HCT116 (cell line): ENCODE results near the gene CDC42SE1. TPM values are rescaled to one million over a fixed set of nuclear protein-coding genes. Genes with fewer than 3 reads are reported as not detected.
A peak's percentile ranks its signal among the peaks of the same experiment; 100 is the strongest.

Source experiments
- ATAC-seq: fragments of 200-7000 bp; cut with Tn5 transposase; 2 replicates; pipeline ENCODE4 v1.9.1; 2020; ENCODE audit warnings: mild to moderate bottlenecking, moderate library complexity
- BruUV-seq: library from RNA; stranded (reverse); fragments of 400-500 nt; replicated peaks from 2 replicates; lab custom pipeline; 2021; lab: Mats Ljungman, UMichigan
- CTCF ChIA-PET: fragments of 300-600 bp; sonication (Branson Sonifier 250); formaldehyde crosslinking; loops from one replicate; lab custom pipeline; 2021; ENCODE audit warnings: antibody characterized with exemption; lab: Charles Lee
- POLR2A ChIA-PET: fragments of 300-600, 350-600 bp; sonication (Branson Sonifier 250); formaldehyde crosslinking; loops from one replicate; lab custom pipeline; 2021; ENCODE audit warnings: antibody characterized with exemption; lab: Charles Lee
- RAD21 ChIA-PET, 2 experiments: fragments of 300-600 bp; sonication (Branson Sonifier 250); formaldehyde crosslinking; loops; one replicate each; lab custom pipeline; 2023; ENCODE audit warnings: low total read pairs in 2 of 2; ENCODE audit not compliant: uncharacterized antibody in 2 of 2, unreplicated experiment in 2 of 2, low non-redundant PET in 1 of 2; lab: Charles Lee
- DNase-seq: peaks from one replicate; pipeline ENCODE4 v3.0.0-alpha.2; 2010; ENCODE audit warnings: low read depth, low spot score
- H2AFZ ChIP-seq: fragments of 200-600 bp; shearing (Covaris generic), sonication (generic); 2 replicates; pipeline ENCODE4 v1.6.1; 2017; ENCODE audit warnings: low read depth, mixed run types, mixed read lengths, antibody characterized with exemption, low read length; ENCODE audit not compliant: poor library complexity, severe bottlenecking
- H3K27ac ChIP-seq: 2 replicates; pipeline ENCODE4 v1.5.1; 2012; ENCODE audit warnings: low read depth, low read length
- H3K27me3 ChIP-seq: fragments of 200-600 bp; sonication (generic); 2 replicates; pipeline ENCODE4 v1.6.1; 2016; ENCODE audit warnings: mixed run types, low read length, mixed read lengths; ENCODE audit not compliant: insufficient read depth
- H3K36me3 ChIP-seq, 2 experiments: fragments of 200-500 bp in 1 of 2; fragments of 200-600 bp in 1 of 2; sonication (Bioruptor generic) in 1 of 2; sonication (generic) in 1 of 2; 2 replicates each; pipeline versions ENCODE4 v1.5.1 to v1.6.1; 2014 to 2016; ENCODE audit warnings: low read length in 2 of 2, inconsistent platforms in 1 of 2, mixed read lengths in 1 of 2, mixed run types in 1 of 2; ENCODE audit not compliant: insufficient read depth in 2 of 2, control insufficient read depth in 1 of 2
- H3K4me1 ChIP-seq, 2 experiments: fragments of 200-600 bp in 1 of 2; sonication (generic) in 1 of 2; 2 replicates each; pipeline versions ENCODE4 v1.5.1 to v1.6.1; 2012 to 2017; ENCODE audit warnings: low read length in 2 of 2, inconsistent platforms in 1 of 2, mild to moderate bottlenecking in 1 of 2, mixed read lengths in 1 of 2, mixed run types in 1 of 2, moderate library complexity in 1 of 2; ENCODE audit not compliant: insufficient read depth in 2 of 2, control insufficient read depth in 1 of 2
- H3K4me2 ChIP-seq: fragments of 200-600 bp; sonication (generic); 2 replicates; pipeline ENCODE4 v1.6.1; 2017; ENCODE audit warnings: mixed run types, low read length, mixed read lengths
- H3K4me3 ChIP-seq, 2 experiments: fragments of 200-600 bp in 1 of 2; sonication (generic) in 1 of 2; replicated peaks in 1 of 2; 2 replicates each; pipeline ENCODE4 v1.5.1; 2011 to 2016; ENCODE audit warnings: low read length in 2 of 2, control low read depth in 1 of 2, low read depth in 1 of 2, mild to moderate bottlenecking in 1 of 2, mixed read lengths in 1 of 2, mixed run types in 1 of 2
- H3K79me2 ChIP-seq: fragments of 200-600 bp; sonication (generic); 2 replicates; pipeline ENCODE4 v1.6.1; 2017; ENCODE audit warnings: mild to moderate bottlenecking, mixed run types, low read length, moderate library complexity, mixed read lengths; ENCODE audit not compliant: insufficient read depth
- H3K9ac ChIP-seq: fragments of 200-600 bp; sonication (generic); 2 replicates; pipeline ENCODE4 v1.6.1; 2016; ENCODE audit warnings: low read length, mixed read lengths
- H3K9me2 ChIP-seq: fragments of 200-600 bp; sonication (generic), shearing (Covaris generic); 2 replicates; pipeline ENCODE4 v1.6.1; 2017; ENCODE audit warnings: mixed run types, mild to moderate bottlenecking, moderate library complexity; ENCODE audit not compliant: insufficient read depth
- H3K9me3 ChIP-seq, 2 experiments: fragments of 200-500 bp in 1 of 2; fragments of 200-600 bp in 1 of 2; sonication (Bioruptor generic) in 1 of 2; sonication (generic) in 1 of 2; 2 replicates each; pipeline ENCODE4 v1.6.1; 2014 to 2017; ENCODE audit warnings: low read length in 2 of 2, mixed read lengths in 2 of 2, inconsistent platforms in 1 of 2, low read depth in 1 of 2, mild to moderate bottlenecking in 1 of 2, mixed run types in 1 of 2, moderate library complexity in 1 of 2; ENCODE audit not compliant: control insufficient read depth in 1 of 2, insufficient read depth in 1 of 2
- H4K20me1 ChIP-seq: fragments of 200-600 bp; sonication (generic), shearing (Covaris generic); 2 replicates; pipeline ENCODE4 v1.6.1; 2017; ENCODE audit warnings: mixed run types, mild to moderate bottlenecking, moderate library complexity; ENCODE audit not compliant: insufficient read depth
- CEBPB ChIP-seq: IDR thresholded peaks from 2 replicates; pipeline ENCODE4 v1.6.1; 2012; ENCODE audit warnings: low read depth
- EGR1 ChIP-seq: IDR thresholded peaks from 2 replicates; pipeline ENCODE4 v1.6.1; 2012; ENCODE audit warnings: low read depth
- EZH2phosphoT487 ChIP-seq: fragments of 200-600 bp; IDR thresholded peaks from 2 replicates; pipeline ENCODE4 v1.6.1; 2018; ENCODE audit warnings: antibody characterized with exemption, borderline replicate concordance
- JUND ChIP-seq: IDR thresholded peaks from 2 replicates; pipeline ENCODE4 v1.6.1; 2012
- POLR2AphosphoS5 ChIP-seq: IDR thresholded peaks from 2 replicates; pipeline ENCODE4 v1.6.1; 2011; ENCODE audit warnings: mild to moderate bottlenecking, low read depth, low read length, moderate library complexity
- SIN3A ChIP-seq: IDR thresholded peaks from 2 replicates; pipeline ENCODE4 v1.6.1; 2012; ENCODE audit warnings: low read depth
- SRF ChIP-seq: IDR thresholded peaks from 2 replicates; pipeline ENCODE4 v1.6.1; 2012; ENCODE audit warnings: low read depth
- TCF7L2 ChIP-seq: IDR thresholded peaks from 2 replicates; pipeline ENCODE4 v1.7.0; 2011; ENCODE audit warnings: borderline replicate concordance, inconsistent platforms; ENCODE audit not compliant: insufficient read depth, insufficient read length; ENCODE audit errors: extremely low read depth
- ZNF274 ChIP-seq: fragments of 200-500 bp; sonication (Bioruptor generic); IDR thresholded peaks from 2 replicates; pipeline ENCODE4 v1.6.1; 2014; ENCODE audit warnings: mild to moderate bottlenecking, low read depth, low read length, inconsistent platforms
- intact Hi-C: fragments of 100-400 bp; cut with micrococcal nuclease; formaldehyde crosslinking; loops from 2 replicates; pipeline ENCODE4 v1.10.0; 2022
- total RNA-seq: library from RNA; stranded (reverse); gene quantifications from one replicate; pipeline ENCODE4 v1.2.1, GENCODE V29; 2021; ENCODE audit not compliant: unreplicated experiment
- TF ChIP-seq, protein P1 (sequence below), 3 experiments: fragments of 200-600 bp in 1 of 3; sonication (generic) in 1 of 3; IDR thresholded peaks in 2 of 3; conservative IDR thresholded peaks in 1 of 3; 2 replicates each; pipeline ENCODE4 v1.5.1; 2012 to 2017; ENCODE audit warnings: low read depth in 2 of 3, low read length in 2 of 3, antibody characterized with exemption in 1 of 3, borderline replicate concordance in 1 of 3, control low read depth in 1 of 3, mild to moderate bottlenecking in 1 of 3, mixed read lengths in 1 of 3, mixed run types in 1 of 3, moderate library complexity in 1 of 3; ENCODE audit not compliant: insufficient read depth in 1 of 3
- TF ChIP-seq, protein P2 (sequence below): IDR thresholded peaks from 2 replicates; pipeline ENCODE4 v1.6.1; 2011; ENCODE audit warnings: mild to moderate bottlenecking, low read length, moderate library complexity; ENCODE audit not compliant: insufficient replicate concordance; ENCODE audit errors: extremely low read depth
- TF ChIP-seq, protein P3 (sequence below): IDR thresholded peaks from 2 replicates; pipeline ENCODE4 v1.6.1; 2012

CDC42SE1 gene
- total RNA-seq, 1 experiment from 2014 or later = 50.5 TPM

DNA sequence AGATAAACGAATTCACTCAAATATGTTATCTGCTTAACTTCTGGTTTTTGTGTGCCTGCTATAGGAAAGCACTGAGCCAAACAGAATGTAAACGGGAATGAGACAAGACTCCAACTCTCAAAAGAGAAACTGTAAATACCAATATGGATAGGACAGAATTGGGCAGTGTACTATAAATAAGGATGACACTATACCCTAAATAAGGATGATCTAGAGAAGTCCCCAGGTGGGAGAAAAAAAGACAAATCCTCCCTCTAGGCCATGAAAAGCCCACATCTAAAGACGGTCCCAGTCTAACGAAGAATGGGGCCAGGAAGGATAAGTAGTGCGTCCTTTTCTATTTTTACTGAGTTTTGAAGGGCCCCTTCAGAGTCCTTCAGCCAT is 9.7 kb upstream of the CDC42SE1 start:
- H3K27me3 ChIP-seq = no peaks in the 10 kb centered on the region
- no peaks in the 10 kb centered on the region for H3K9me2 ChIP-seq
- ChIA-PET POLR2A (no interaction called here), RAD21 (no interaction called here), CTCF (no interaction called here)
- H3K36me3 ChIP-seq = no peaks in the 10 kb centered on the region
- no TSS peak for BruUV-seq
- H3K4me3 ChIP-seq = 0 out of 4 replicates have a peak overlapping the region, but pooled peaks of 1 of the 2 experiments have one; percentile 78
- no peak overlapping the region for H3K27ac ChIP-seq
- ATAC-seq = no peak
- no peaks in the 10 kb centered on the region for H3K9me3 ChIP-seq
- peak overlapping the region; percentile 86 for H3K4me2 ChIP-seq
- peaks cover 22 to 32% of the 10 kb centered on the region in 2 experiments for H3K4me1 ChIP-seq
- no peaks in the 10 kb centered on the region for H4K20me1 ChIP-seq
- H3K79me2 ChIP-seq = no peaks in the 10 kb centered on the region; the same call in 1 of the 2 replicates
- no peak overlapping the region for H3K9ac ChIP-seq
- H2AFZ ChIP-seq = no peak overlapping the region
- no peak for DNase-seq
- no peak for TF ChIP-seq TCF7L2
- no peak for TF ChIP-seq ZNF274
- TF ChIP-seq JUND = no peak
- no peak for TF ChIP-seq SRF
- TF ChIP-seq, protein P1, sequence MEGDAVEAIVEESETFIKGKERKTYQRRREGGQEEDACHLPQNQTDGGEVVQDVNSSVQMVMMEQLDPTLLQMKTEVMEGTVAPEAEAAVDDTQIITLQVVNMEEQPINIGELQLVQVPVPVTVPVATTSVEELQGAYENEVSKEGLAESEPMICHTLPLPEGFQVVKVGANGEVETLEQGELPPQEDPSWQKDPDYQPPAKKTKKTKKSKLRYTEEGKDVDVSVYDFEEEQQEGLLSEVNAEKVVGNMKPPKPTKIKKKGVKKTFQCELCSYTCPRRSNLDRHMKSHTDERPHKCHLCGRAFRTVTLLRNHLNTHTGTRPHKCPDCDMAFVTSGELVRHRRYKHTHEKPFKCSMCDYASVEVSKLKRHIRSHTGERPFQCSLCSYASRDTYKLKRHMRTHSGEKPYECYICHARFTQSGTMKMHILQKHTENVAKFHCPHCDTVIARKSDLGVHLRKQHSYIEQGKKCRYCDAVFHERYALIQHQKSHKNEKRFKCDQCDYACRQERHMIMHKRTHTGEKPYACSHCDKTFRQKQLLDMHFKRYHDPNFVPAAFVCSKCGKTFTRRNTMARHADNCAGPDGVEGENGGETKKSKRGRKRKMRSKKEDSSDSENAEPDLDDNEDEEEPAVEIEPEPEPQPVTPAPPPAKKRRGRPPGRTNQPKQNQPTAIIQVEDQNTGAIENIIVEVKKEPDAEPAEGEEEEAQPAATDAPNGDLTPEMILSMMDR (IDR thresholded peaks at IDR 0.05 in 2 of 3, conservative IDR thresholded peaks at IDR 0.05 in 1 of 3; ENCODE audit: borderline replicate concordance in 1 of 3, insufficient read depth in 1 of 3, low read depth in 2 of 3, low read length in 2 of 3) = no peak
- no peak for TF ChIP-seq CEBPB
- TF ChIP-seq POLR2AphosphoS5 = no peak
- no peak for TF ChIP-seq EGR1
- TF ChIP-seq, protein P2, sequence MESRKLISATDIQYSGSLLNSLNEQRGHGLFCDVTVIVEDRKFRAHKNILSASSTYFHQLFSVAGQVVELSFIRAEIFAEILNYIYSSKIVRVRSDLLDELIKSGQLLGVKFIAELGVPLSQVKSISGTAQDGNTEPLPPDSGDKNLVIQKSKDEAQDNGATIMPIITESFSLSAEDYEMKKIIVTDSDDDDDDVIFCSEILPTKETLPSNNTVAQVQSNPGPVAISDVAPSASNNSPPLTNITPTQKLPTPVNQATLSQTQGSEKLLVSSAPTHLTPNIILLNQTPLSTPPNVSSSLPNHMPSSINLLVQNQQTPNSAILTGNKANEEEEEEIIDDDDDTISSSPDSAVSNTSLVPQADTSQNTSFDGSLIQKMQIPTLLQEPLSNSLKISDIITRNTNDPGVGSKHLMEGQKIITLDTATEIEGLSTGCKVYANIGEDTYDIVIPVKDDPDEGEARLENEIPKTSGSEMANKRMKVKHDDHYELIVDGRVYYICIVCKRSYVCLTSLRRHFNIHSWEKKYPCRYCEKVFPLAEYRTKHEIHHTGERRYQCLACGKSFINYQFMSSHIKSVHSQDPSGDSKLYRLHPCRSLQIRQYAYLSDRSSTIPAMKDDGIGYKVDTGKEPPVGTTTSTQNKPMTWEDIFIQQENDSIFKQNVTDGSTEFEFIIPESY = no peak
- TF ChIP-seq, protein P3, sequence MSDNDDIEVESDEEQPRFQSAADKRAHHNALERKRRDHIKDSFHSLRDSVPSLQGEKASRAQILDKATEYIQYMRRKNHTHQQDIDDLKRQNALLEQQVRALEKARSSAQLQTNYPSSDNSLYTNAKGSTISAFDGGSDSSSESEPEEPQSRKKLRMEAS = no peak
- TF ChIP-seq EZH2phosphoT487 = no peak
- TF ChIP-seq SIN3A = no peak
- intact Hi-C loops = no loop called here
